DMS53 treated with DMSO at 0.1 percent for 48 hours (cell line): ENCODE results near the gene TRPC4.
A peak's percentile ranks its signal among the peaks of the same experiment; 100 is the strongest.
"Not testable (repeated sequence)": the region's sequence is repeated elsewhere in the genome, so short reads cannot be mapped to it uniquely, and the experiment has no call there.

Experiments
- DNase-seq: peaks from one replicate; lab custom pipeline; 2025; ENCODE audit not compliant: unreplicated experiment; lab: John Stamatoyannopoulos, UW

Gene TRPC4

GRCh38 chr13:37608750-37609339, 260.7 kb downstream of the TRPC4 start:
- DNase-seq: no peak

- DNase-seq: peak; percentile 14
Measured at GRCh38 chr13:37602733-37603381, 266.7 kb downstream of the TRPC4 start.

- no peak for DNase-seq
Measured at GRCh38 chr13:37601648-37602440, 267.7 kb downstream of the TRPC4 start.

- no peak for DNase-seq
Measured at GRCh38 chr13:37599519-37599918, 270.1 kb downstream of the TRPC4 start.

- DNase-seq: no peak
Measured at GRCh38 chr13:37598597-37598996, 271.0 kb downstream of the TRPC4 start, which contains the start of gene POSTN. Gene POSTN, minus strand, starts transcription at chr13:37598768. Its CDS starts 42 bp downstream, at chr13:37598726.

- DNase-seq: no peak
Measured at GRCh38 chr13:37597477-37598025, 272.0 kb downstream of the TRPC4 start.

- no peak for DNase-seq
Measured at GRCh38 chr13:37596805-37597204, 272.8 kb downstream of the TRPC4 start.

- no peak for DNase-seq
Measured at GRCh38 chr13:37595162-37595561, 274.4 kb downstream of the TRPC4 start.

- peak; percentile 7 for DNase-seq
Measured at GRCh38 chr13:37594550-37594949, 275.0 kb downstream of the TRPC4 start.

- DNase-seq: not testable (repeated sequence)
Measured at GRCh38 chr13:37589381-37589780, 280.2 kb downstream of the TRPC4 start.

- no peak for DNase-seq
Measured at GRCh38 chr13:37587236-37587635, 282.3 kb downstream of the TRPC4 start.
